Measurements from ENCODE around the gene HSPA12B. TPM values are rescaled to one million over a fixed set of nuclear protein-coding genes. Genes with fewer than 3 reads are reported as not detected.

HSPA12B gene
- polyA plus RNA-seq, 6 donors from 2014 or later = not detected

DNA sequence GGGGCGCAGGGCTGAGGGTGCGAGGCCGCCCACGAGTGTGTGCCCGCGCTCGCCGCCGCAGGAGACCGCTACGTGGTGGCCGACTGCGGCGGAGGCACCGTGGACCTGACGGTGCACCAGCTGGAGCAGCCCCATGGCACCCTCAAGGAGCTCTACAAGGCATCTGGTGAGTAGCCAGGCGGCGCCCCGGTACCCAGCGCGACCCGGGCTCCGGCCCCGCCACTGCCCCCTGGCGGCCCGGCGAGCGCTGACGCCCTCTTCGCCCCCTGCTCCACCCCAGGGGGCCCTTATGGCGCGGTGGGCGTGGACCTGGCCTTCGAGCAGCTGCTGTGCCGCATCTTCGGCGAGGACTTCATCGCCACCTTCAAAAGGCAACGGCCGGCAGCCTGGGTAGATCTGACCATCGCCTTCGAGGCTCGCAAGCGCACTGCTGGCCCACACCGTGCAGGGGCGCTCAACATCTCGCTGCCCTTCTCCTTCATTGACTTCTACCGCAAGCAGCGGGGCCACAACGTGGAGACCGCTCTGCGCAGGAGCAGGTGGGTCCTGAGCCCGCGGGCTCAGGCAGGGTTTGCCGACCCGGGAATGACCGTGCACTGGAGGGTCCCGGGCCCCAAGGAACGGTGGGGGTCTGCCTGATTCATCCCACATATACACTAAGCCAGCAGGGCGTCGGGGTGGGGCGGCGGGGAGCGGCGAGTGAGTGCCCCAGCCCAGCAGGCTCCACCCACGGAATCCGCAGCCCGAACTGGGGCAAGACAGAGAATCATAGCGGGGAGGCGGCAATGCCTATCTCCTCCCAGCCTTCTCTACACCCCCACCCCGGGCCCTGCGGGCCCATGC, 17.4 kb downstream of the HSPA12B start:
- DNase-seq = peak; percentile 23
- H3K9me3 Mint-ChIP-seq = no peaks in the 10 kb centered on the region
- no peaks in the 10 kb centered on the region for H3K36me3 Mint-ChIP-seq
- peak in 1 of 2 donors; percentile 29 for ATAC-seq (ENCODE audit: low read depth in 2 of 2)
- peak overlapping the region in 1 of 8 donors; percentile 30 for H3K4me3 Mint-ChIP-seq
- H3K27me3 Mint-ChIP-seq = peaks cover 4 to 33% (median 16%) of the 10 kb centered on the region in 3 donors
- H3K27ac Mint-ChIP-seq = no peak overlapping the region
- peaks cover 14 to 17% (median 15%) of the 10 kb centered on the region in 3 donors for H3K4me1 Mint-ChIP-seq

DNA sequence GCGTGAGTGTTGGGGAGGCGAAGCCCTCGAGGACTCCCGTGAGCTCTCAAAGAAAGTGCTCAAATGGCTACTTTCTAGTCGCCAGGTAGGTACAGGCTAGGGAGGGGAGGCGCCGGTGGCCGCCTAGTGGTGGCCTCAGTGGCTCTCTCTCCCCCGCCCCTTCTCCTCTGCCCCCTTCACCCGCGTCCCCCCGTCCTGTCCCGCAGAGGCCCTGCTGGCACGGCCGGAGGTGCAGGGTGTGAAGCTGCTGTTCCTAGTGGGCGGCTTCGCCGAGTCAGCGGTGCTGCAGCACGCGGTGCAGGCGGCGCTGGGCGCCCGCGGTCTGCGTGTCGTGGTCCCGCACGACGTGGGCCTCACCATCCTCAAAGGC, 18.8 kb downstream of the HSPA12B start:
- no peak for ATAC-seq (ENCODE audit: low read depth in 2 of 2)
- H3K4me1 Mint-ChIP-seq = peaks cover 5 to 12% (median 10%) of the 10 kb centered on the region in 3 donors
- H3K36me3 Mint-ChIP-seq = no peaks in the 10 kb centered on the region
- DNase-seq = no peak
- H3K27ac Mint-ChIP-seq = no peak overlapping the region
- H3K4me3 Mint-ChIP-seq = peak overlapping the region in 4 of 8 donors; percentile 40 to 63 (median 56)
- H3K27me3 Mint-ChIP-seq = peaks cover 4 to 21% (median 12%) of the 10 kb centered on the region in 3 donors
- H3K9me3 Mint-ChIP-seq = no peaks in the 10 kb centered on the region

DNA sequence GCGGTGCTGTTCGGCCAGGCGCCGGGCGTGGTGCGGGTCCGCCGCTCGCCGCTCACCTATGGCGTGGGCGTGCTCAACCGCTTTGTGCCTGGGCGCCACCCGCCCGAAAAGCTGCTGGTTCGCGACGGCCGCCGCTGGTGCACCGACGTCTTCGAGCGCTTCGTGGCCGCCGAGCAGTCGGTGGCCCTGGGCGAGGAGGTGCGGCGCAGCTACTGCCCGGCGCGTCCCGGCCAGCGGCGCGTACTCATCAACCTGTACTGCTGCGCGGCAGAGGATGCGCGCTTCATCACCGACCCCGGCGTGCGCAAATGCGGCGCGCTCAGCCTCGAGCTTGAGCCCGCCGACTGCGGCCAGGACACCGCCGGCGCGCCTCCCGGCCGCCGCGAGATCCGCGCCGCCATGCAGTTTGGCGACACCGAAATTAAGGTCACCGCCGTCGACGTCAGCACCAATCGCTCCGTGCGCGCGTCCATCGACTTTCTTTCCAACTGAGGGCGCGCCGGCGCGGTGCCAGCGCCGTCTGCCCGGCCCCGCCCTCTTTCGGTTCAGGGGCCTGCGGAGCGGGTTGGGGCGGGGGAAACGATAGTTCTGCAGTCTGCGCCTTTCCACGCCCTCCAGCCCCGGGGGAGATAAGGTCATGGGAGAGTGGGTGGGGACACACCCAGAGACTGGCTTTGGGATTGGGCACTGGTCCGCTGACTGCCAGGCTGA, 19.3 kb downstream of the HSPA12B start:
- H3K4me1 Mint-ChIP-seq = peaks cover 5 to 12% (median 10%) of the 10 kb centered on the region in 3 donors
- DNase-seq (peak; percentile 59), ATAC-seq (ENCODE audit: low read depth in 2 of 2) (peak; percentile 71 to 74)
- peak overlapping the region; percentile 66 to 91 (median 82) for H3K4me3 Mint-ChIP-seq
- H3K27me3 Mint-ChIP-seq = peaks cover 0 to 15% (median 8%) of the 10 kb centered on the region in 3 donors
- no peaks in the 10 kb centered on the region for H3K9me3 Mint-ChIP-seq
- peak overlapping the region in 3 of 6 donors; percentile 68 to 95 (median 83) for H3K27ac Mint-ChIP-seq
- H3K36me3 Mint-ChIP-seq = no peaks in the 10 kb centered on the region

DNA sequence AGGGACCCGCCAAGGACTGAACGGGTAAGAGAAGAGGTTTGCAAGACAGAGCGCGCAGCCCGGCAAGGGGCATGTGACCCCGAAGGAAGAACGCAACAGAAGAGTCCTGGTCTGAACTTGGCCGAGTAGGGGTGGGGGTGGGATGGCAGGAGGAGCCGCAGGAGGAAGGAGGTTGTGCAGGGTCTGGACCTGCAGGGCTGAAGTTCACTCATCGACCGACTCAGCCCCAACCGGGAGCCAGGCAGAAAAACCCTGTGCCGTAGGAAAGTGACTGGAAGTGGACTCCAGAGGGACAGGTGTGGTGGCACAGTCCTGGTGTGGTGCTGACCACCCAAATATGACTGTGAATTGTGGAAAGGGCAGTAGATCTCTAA, 19.9 kb downstream of the HSPA12B start:
- no peak for DNase-seq
- H3K27me3 Mint-ChIP-seq = peaks cover 0 to 11% (median 3%) of the 10 kb centered on the region in 3 donors
- no peak for ATAC-seq (ENCODE audit: low read depth in 2 of 2)
- peak overlapping the region; percentile 66 to 91 (median 82) for H3K4me3 Mint-ChIP-seq
- no peaks in the 10 kb centered on the region for H3K36me3 Mint-ChIP-seq
- H3K4me1 Mint-ChIP-seq = peaks cover 5 to 12% (median 10%) of the 10 kb centered on the region in 3 donors
- H3K9me3 Mint-ChIP-seq = no peaks in the 10 kb centered on the region
- H3K27ac Mint-ChIP-seq = peak overlapping the region in 3 of 6 donors; percentile 68 to 95 (median 83)

DNA sequence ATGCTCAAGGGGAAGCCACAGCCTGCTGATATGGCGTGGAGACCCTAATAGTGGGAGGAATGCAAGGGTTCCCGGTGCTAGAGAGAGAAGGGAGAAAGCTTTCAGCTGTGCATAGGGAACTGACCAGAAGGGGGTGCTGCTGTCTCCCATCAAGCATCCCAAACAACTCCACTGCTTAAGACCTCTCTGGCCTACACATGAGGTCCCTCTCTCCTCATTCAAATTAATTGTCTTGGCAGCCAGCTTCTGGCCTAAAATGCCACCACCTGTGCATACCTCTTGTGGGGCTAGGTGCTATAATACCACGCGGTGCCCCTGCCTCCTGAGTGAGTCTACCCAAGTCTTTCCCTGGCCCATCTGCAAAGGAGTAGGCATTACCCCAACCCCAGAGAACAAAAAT, 20.6 kb downstream of the HSPA12B start:
- DNase-seq (peak; percentile 55), ATAC-seq (ENCODE audit: low read depth in 2 of 2) (peak; percentile 62 to 69)
- H3K4me3 Mint-ChIP-seq = peak overlapping the region in 5 of 8 donors; percentile 47 to 91 (median 70)
- peak overlapping the region in 4 of 6 donors; percentile 69 to 85 (median 76) for H3K27ac Mint-ChIP-seq
- peaks cover 5 to 12% (median 10%) of the 10 kb centered on the region in 3 donors for H3K4me1 Mint-ChIP-seq
- H3K27me3 Mint-ChIP-seq = peaks cover 0 to 4% (median 0%) of the 10 kb centered on the region in 3 donors
- H3K9me3 Mint-ChIP-seq = no peaks in the 10 kb centered on the region
- peaks cover 0 to 4% of the 10 kb centered on the region in 2 donors for H3K36me3 Mint-ChIP-seq

DNA sequence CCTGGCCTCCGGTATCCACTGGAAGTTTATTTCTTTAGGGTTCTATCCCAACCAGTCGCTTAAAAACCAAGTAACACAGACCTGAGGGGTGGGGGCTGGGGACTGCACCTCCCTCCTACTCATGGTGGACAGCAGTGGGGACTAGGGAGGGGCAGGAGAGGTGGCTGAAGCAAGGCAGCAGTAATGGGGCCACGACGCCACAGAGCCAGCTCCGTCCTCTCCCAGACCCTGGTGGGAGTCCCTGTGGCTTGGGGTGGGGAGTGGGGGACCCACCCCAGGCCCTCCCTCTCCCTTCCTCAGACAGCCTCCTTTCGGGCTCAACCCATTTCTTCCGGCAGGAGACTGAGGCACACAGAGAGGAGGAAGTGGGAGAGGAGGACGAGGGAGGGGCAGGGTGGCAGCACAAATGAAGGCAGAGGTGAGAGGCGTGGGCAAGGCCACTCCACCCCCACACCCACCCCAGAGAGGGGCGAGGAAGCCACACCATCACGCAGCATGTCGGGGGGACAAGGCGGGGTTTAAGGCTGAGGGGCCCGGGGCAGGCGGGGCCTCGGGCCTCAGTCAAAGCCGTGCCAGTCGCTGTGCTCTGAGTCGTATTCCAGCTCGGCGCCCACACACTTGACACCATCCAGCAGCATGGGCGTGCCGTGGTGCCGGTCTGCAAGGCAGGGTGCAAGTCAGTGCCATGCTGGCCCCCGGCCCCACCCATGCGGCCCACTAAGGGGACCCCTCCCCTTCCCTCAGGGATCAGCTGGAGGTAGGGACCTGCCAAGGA, 21.2 kb downstream of the HSPA12B start:
- Mint-ChIP-seq H3K36me3 (peaks cover 0 to 7% of the 10 kb centered on the region in 2 donors), H3K4me1 (peaks cover 5 to 12% (median 10%) of the 10 kb centered on the region in 3 donors), H3K27me3 (no peaks in the 10 kb centered on the region), H3K27ac (peak overlapping the region in 1 of 6 donors; percentile 74), H3K4me3 (peak overlapping the region in 2 of 8 donors; percentile 70 to 91), H3K9me3 (no peaks in the 10 kb centered on the region)
- ATAC-seq (ENCODE audit: low read depth in 2 of 2) (no peak), DNase-seq (no peak)

DNA sequence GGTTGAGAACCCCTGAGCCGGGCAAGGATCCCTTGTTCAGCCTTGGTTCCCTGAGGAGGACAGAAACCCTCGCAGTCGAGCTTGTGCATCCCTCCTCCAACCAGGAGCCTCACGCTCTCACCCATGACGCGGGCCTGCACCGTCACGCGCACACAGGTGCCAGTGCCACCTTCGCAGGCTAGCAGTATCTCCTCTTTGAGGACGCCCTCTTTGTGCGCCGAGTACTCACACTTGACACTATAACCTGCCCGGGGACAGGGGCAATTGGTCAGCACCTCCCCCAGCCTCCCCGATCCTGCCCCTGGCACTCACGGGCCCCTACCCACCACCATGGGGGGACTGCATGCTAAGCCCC, 21.8 kb downstream of the HSPA12B start:
- H3K9me3 Mint-ChIP-seq = no peaks in the 10 kb centered on the region
- no peaks in the 10 kb centered on the region for H3K27me3 Mint-ChIP-seq
- peaks cover 5 to 12% (median 10%) of the 10 kb centered on the region in 3 donors for H3K4me1 Mint-ChIP-seq
- no peak overlapping the region for H3K4me3 Mint-ChIP-seq
- DNase-seq (no peak), ATAC-seq (ENCODE audit: low read depth in 2 of 2) (no peak)
- H3K36me3 Mint-ChIP-seq = peaks cover 0 to 7% of the 10 kb centered on the region in 2 donors
- H3K27ac Mint-ChIP-seq = peak overlapping the region in 1 of 6 donors; percentile 51

DNA sequence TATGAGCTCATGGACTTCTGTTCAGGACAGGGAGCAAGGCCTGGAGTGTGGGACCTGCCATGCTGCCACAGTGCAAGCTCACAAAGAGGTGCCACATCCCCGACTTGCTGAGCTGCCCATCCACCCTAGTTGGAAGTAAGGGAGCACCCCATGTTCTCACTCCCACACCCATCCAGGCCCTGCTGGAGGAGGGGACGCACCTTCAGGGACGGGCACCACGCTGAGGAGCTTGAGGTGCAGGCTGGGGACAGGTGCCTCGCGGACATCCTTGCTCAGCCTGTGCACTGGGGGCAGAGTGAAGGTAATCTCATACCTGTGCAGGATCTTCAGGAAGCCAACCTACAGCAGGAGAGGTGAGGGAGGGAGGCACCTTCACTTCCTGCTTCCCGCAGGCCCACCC, 22.8 kb downstream of the HSPA12B start:
- peaks cover 0 to 7% of the 10 kb centered on the region in 2 donors for H3K36me3 Mint-ChIP-seq
- DNase-seq (no peak), ATAC-seq (ENCODE audit: low read depth in 2 of 2) (no peak)
- H3K9me3 Mint-ChIP-seq = no peaks in the 10 kb centered on the region
- no peaks in the 10 kb centered on the region for H3K27me3 Mint-ChIP-seq
- H3K27ac Mint-ChIP-seq = peak overlapping the region in 1 of 6 donors; percentile 75
- H3K4me3 Mint-ChIP-seq = no peak overlapping the region
- peaks cover 5 to 15% (median 12%) of the 10 kb centered on the region in 3 donors for H3K4me1 Mint-ChIP-seq

DNA sequence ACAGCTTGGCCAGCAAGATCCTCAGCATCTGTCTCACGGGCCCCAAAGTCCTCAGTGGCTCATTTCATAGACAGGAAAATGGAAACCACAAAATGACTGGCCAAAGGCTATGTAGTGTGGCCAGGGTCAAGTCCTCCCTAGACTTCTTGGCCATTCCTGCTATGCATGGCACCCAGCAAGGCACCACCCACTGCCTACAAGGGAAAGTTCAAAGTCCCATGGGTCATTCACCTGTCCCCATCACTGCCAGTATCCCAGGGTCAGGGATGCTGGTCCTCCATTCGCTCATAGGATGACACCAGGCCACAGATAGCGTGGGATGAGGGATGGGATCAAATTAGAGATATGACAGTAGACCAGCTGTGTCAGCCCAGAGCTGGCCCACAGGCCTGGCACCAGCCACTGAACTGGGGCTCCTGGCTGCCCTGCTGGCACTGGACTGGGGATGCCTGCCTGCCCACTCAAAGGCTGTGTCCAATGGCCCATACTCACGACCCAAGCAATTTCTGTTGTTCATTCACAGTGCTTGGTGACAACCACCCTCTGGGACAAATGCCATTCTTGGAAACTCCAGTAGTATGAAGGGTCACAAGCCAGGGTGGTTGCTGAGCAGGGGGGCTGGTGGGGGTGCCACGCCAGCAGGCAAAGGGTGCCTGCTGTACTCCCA, 23.5 kb downstream of the HSPA12B start:
- ATAC-seq (ENCODE audit: low read depth in 2 of 2) = no peak
- no peaks in the 10 kb centered on the region for H3K27me3 Mint-ChIP-seq
- no peak overlapping the region for H3K4me3 Mint-ChIP-seq
- peaks cover 11 to 19% (median 15%) of the 10 kb centered on the region in 3 donors for H3K4me1 Mint-ChIP-seq
- H3K27ac Mint-ChIP-seq = peak overlapping the region in 1 of 6 donors; percentile 75
- peaks cover 0 to 7% of the 10 kb centered on the region in 2 donors for H3K36me3 Mint-ChIP-seq
- H3K9me3 Mint-ChIP-seq = no peaks in the 10 kb centered on the region
- no peak for DNase-seq

DNA sequence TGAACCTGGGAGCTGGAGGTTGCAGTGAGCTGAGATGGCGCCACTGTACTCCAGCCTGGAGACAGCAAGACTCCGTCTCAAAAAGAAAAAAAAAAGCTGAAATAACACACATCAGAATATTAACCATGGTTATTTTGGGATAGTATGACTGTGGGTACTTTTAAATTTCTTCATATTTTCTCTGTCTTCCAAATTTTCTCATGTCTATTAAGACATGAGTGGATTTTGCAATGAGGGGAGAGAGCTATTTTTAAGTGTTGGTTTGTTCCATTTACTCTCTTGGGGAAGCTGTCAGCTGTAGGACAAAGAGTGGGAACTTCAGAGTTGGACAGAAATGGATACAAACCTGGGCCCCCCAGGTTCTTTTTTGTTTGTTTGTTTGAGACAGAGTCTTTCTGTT, 24.8 kb downstream of the HSPA12B start:
- Mint-ChIP-seq H3K27ac (no peak overlapping the region), H3K27me3 (no peaks in the 10 kb centered on the region), H3K4me3 (no peak overlapping the region), H3K9me3 (no peaks in the 10 kb centered on the region), H3K36me3 (peaks cover 0 to 7% of the 10 kb centered on the region in 2 donors), H3K4me1 (peaks cover 8 to 22% (median 13%) of the 10 kb centered on the region in 3 donors)
- DNase-seq = no peak
- no peak for ATAC-seq (ENCODE audit: low read depth in 2 of 2)

DNA sequence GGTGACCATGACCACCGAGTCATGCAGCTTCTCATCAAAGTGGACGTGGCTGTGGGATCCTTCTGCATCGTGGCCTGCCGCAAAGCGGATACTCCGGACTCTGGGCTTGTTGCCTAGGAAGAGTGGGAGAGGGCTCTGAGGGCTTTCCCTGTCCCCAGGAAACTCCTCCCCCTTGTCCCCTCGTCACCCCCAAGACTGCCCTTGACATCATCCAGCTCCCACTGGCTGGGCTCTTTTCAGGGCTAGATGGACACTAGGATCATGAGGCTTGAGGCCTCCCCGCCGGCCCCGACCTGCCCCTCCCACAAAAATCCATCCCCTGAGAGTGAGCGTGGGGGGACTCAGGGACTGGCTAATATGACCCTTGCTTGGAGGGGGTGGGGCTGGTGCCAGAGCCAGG, 26.1 kb downstream of the HSPA12B start:
- H3K27ac Mint-ChIP-seq = no peak overlapping the region
- no peaks in the 10 kb centered on the region for H3K9me3 Mint-ChIP-seq
- ATAC-seq (ENCODE audit: low read depth in 2 of 2) (no peak), DNase-seq (no peak)
- H3K4me3 Mint-ChIP-seq = no peak overlapping the region
- peaks cover 7 to 12% (median 9%) of the 10 kb centered on the region in 3 donors for H3K4me1 Mint-ChIP-seq
- no peaks in the 10 kb centered on the region for H3K27me3 Mint-ChIP-seq
- peaks cover 0 to 7% of the 10 kb centered on the region in 2 donors for H3K36me3 Mint-ChIP-seq

DNA sequence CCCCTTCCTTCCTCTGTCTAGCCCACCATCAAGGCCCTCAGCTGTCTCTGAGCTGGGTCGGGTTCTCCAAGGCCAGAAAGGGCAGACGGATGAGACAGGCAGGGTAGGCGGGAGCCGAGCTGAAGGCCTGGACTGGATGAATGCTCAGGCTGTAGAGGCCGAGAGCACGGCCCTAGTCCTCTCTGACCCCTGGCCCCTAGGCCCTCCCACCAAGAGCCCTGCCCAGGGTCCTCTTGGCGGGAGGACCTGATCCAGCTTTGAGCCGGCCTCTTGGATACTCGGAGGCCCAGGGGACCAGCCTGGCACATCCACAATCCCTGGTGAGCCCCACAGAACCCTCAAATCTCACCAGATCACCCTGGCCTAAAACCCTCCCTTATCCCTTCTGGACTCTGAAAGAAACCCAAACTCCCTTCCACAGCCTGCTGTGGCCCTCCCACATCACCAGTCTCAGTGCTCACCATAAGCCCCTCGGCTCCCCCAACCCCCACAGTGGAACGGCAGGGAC, 26.9 kb downstream of the HSPA12B start:
- Mint-ChIP-seq H3K9me3 (no peaks in the 10 kb centered on the region), H3K27ac (peak overlapping the region in 1 of 6 donors; percentile 24), H3K36me3 (peaks cover 0 to 7% of the 10 kb centered on the region in 2 donors), H3K4me3 (no peak overlapping the region), H3K4me1 (peaks cover 10 to 16% (median 10%) of the 10 kb centered on the region in 3 donors), H3K27me3 (no peaks in the 10 kb centered on the region)
- DNase-seq = no peak
- no peak for ATAC-seq (ENCODE audit: low read depth in 2 of 2)

All from naive B cell (primary cell).